Parathyroid adenoma (tissue), 2 donors: ENCODE results near the gene NPAS1.
A peak's percentile ranks its signal among the peaks of the same experiment; 100 is the strongest.

ENCODE experiments used
- H2AFZ ChIP-seq: fragments of 300-600 bp; sonication (generic); one replicate; pipeline ENCODE4 v1.7.0; 2017; ENCODE audit warnings: antibody characterized with exemption, mild to moderate bottlenecking
- H3K27ac ChIP-seq: fragments of 300-600 bp; sonication (generic); one replicate; pipeline ENCODE4 v1.7.0; 2017
- H3K27me3 ChIP-seq: fragments of 300-600 bp; sonication (generic); one replicate; pipeline ENCODE4 v1.7.0; 2017; ENCODE audit warnings: low read length; ENCODE audit not compliant: control insufficient read depth, insufficient read depth
- H3K36me3 ChIP-seq: fragments of 300-600 bp; sonication (generic); one replicate; pipeline ENCODE4 v1.7.0; 2017; ENCODE audit warnings: low read length; ENCODE audit not compliant: control insufficient read depth, insufficient read depth
- H3K4me1 ChIP-seq: fragments of 300-600 bp; sonication (generic); one replicate; pipeline ENCODE4 v1.7.0; 2017; ENCODE audit warnings: control low read depth
- H3K4me2 ChIP-seq: fragments of 300-600 bp; sonication (generic); one replicate; pipeline ENCODE4 v1.7.0; 2017; ENCODE audit warnings: low read length
- H3K4me3 ChIP-seq: fragments of 300-600 bp; sonication (generic); one replicate; pipeline ENCODE4 v1.7.0; 2017; ENCODE audit warnings: low read depth, low read length
- H3K79me2 ChIP-seq: fragments of 300-600 bp; sonication (generic); one replicate; pipeline ENCODE4 v1.7.0; 2017; ENCODE audit warnings: control low read depth
- H3K9ac ChIP-seq: fragments of 300-600 bp; sonication (generic); one replicate; pipeline ENCODE4 v1.7.0; 2017; ENCODE audit warnings: mild to moderate bottlenecking
- H3K9me3 ChIP-seq: fragments of 300-600 bp; sonication (generic); one replicate; pipeline ENCODE4 v1.7.0; 2017; ENCODE audit warnings: low read length; ENCODE audit not compliant: control insufficient read depth
- TF ChIP-seq, protein P1 (sequence below): fragments of 300-600 bp; sonication (generic); IDR thresholded peaks from one replicate; pipeline ENCODE4 v1.7.0; 2017; ENCODE audit warnings: antibody characterized with exemption, mild to moderate bottlenecking
- donor health status: primary hyperparathyroidism.

NPAS1 gene

DNA sequence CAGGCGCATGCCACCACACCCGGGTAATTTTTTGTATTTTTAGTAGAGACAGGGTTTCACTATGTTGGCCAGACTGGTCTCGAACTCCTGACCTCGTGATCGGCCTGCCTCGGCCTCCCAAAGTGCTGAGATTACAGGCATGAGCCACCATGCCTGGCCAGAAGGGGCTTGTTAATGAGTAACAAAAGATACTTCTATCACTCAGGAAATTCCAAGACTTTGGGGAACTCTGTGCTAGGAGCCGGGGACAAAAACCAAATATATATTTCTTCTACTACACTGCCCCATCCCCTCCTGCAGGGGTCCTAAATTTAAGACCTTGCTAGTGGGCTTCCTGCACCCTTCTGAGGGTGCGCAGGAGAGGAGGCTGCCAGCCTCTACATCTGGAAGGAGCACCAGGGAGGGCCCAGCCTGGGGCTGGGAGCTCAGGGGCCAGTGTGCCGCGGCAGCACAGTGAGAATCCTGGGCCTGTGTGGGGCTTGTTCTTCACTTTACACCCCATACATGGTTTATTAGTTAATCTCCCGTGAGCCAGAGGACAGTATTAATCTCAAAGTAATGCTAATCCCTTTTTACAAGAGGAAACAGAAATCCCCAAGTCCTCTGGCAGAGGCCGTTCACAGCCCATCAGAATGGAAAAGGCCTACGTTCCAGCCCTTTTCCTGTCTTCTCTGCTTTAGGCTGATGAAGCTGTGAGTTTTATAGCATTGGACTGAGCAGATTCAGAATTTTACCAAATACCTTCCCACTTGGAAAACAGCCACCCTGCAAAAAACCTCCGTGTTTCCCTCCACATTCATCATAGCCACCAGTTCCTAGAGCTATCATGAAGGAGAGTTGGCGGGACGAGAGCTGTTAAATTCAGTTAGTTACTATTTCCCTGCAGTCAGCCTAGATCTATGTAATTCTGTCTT, 44.4 kb upstream of the NPAS1 start:
- Histone ChIP-seq H3K27me3 (no peaks in the 10 kb centered on the region), H3K79me2 (peaks cover 16% of the 10 kb centered on the region), H3K27ac (peak overlapping the region; percentile 81), H3K4me2 (peak overlapping the region; percentile 54), H3K9me3 (no peaks in the 10 kb centered on the region), H3K9ac (no peak overlapping the region), H2AFZ (no peak overlapping the region), H3K4me3 (no peak overlapping the region), H3K4me1 (peaks cover 33% of the 10 kb centered on the region), H3K36me3 (no peaks in the 10 kb centered on the region)
- TF ChIP-seq, protein P1, sequence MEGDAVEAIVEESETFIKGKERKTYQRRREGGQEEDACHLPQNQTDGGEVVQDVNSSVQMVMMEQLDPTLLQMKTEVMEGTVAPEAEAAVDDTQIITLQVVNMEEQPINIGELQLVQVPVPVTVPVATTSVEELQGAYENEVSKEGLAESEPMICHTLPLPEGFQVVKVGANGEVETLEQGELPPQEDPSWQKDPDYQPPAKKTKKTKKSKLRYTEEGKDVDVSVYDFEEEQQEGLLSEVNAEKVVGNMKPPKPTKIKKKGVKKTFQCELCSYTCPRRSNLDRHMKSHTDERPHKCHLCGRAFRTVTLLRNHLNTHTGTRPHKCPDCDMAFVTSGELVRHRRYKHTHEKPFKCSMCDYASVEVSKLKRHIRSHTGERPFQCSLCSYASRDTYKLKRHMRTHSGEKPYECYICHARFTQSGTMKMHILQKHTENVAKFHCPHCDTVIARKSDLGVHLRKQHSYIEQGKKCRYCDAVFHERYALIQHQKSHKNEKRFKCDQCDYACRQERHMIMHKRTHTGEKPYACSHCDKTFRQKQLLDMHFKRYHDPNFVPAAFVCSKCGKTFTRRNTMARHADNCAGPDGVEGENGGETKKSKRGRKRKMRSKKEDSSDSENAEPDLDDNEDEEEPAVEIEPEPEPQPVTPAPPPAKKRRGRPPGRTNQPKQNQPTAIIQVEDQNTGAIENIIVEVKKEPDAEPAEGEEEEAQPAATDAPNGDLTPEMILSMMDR, result no peak

DNA sequence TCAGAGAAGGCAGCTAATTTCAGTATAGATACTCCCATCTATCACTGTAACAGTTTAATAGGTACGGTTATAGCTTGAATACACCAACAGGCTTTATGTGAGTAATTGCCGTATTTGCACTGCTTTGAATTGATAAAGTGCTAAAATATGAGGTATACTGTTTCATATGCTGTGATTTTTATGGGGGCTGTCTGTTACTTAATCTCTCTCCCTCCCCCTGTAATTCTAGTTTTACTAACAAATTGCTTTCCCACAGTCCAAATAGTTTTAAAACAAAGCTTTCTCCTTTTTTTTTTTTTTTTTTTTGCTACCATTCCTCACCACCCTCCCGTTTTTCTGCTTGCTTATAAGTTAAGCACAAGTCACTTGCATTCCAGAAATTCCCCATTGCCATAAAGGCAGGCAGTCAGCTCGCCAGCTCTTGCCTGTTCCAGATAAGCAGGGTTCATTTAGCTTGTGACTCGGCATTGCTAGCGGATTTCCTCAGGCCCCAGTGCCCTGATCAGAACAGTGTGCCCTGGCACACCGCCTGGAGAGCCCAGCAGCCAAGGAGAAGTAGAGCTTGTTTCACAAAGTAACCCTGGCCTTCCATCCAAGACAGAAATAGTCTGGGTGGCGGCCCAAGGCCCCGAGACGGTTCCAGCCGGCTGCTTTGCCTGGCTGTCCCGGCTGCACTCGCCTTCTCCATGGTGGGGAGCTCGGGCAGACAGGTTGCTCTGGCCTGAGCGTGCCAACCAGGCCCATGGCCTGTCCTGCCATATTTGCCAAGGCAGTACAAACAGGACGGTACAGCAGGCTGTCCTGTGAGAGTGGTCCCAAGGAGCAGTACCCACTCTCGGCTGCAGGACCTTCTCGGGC, 43.5 kb upstream of the NPAS1 start:
- no peaks in the 10 kb centered on the region for H3K9me3 ChIP-seq
- H3K9ac ChIP-seq, result no peak overlapping the region
- H3K79me2 ChIP-seq, result peaks cover 12% of the 10 kb centered on the region
- H3K27me3 ChIP-seq, result no peaks in the 10 kb centered on the region
- TF ChIP-seq, protein P1, result no peak
- H3K4me3 ChIP-seq, result peak overlapping the region; percentile 5
- peak overlapping the region; percentile 81 for H3K27ac ChIP-seq
- peak overlapping the region; percentile 17 for H2AFZ ChIP-seq
- no peaks in the 10 kb centered on the region for H3K36me3 ChIP-seq
- H3K4me1 ChIP-seq, result peaks cover 36% of the 10 kb centered on the region
- peak overlapping the region; percentile 54 for H3K4me2 ChIP-seq

DNA sequence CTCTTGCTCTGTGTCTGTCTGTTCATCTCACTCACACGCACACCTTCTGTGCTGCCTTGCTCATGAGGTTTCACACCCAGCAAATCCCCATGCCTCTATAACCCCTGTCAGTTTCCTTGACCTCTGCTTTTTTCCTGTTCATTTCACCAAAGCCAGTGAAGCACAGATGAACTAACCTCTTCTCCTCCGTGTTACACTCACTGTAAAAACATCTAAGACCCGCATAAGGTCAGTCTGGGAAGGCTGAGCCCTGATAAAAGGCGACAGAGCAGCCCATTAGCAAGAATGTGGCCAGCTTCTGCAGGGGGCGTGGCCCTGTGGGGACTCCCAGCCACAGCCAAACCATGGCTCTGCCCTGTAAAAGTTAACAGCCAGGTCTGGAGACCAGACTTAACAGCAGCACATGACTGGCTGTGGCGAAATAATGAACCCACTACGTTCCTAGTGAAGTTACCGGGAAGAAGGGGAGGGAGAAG, 42.8 kb upstream of the NPAS1 start:
- H3K4me1 ChIP-seq, result peaks cover 36% of the 10 kb centered on the region
- H3K9me3 ChIP-seq, result no peaks in the 10 kb centered on the region
- H2AFZ ChIP-seq, result no peak overlapping the region
- H3K4me2 ChIP-seq, result peak overlapping the region; percentile 54
- TF ChIP-seq, protein P1, result no peak
- peak overlapping the region; percentile 81 for H3K27ac ChIP-seq
- H3K4me3 ChIP-seq, result peak overlapping the region; percentile 5
- H3K27me3 ChIP-seq, result no peaks in the 10 kb centered on the region
- H3K9ac ChIP-seq, result no peak overlapping the region
- no peaks in the 10 kb centered on the region for H3K36me3 ChIP-seq
- H3K79me2 ChIP-seq, result peaks cover 12% of the 10 kb centered on the region

DNA sequence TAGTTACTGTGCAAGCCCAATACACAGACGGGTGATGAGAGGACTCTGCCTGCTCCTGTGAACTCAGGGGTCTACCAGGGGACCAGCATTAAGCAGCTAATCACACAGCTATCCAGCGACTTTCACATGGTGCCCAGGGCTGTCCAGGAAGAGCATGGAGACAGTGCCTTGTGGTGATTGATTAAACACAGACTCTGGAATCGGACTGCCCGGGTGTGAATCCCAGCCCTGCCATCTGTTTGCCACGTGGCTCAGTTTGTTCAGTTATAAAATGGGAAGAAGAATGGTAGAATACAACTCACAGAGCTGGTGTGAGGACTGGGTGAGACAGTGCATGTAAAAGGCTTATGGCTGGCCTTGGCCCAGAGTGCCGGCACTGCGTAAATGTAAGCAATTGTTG, 42.1 kb upstream of the NPAS1 start:
- no peak overlapping the region for H3K4me3 ChIP-seq
- TF ChIP-seq, protein P1, result no peak
- peaks cover 36% of the 10 kb centered on the region for H3K4me1 ChIP-seq
- peak overlapping the region; percentile 81 for H3K27ac ChIP-seq
- no peak overlapping the region for H3K9ac ChIP-seq
- H3K4me2 ChIP-seq, result peak overlapping the region; percentile 54
- H3K36me3 ChIP-seq, result no peaks in the 10 kb centered on the region
- no peaks in the 10 kb centered on the region for H3K27me3 ChIP-seq
- H3K9me3 ChIP-seq, result no peaks in the 10 kb centered on the region
- H3K79me2 ChIP-seq, result peaks cover 15% of the 10 kb centered on the region
- H2AFZ ChIP-seq, result no peak overlapping the region
